Measurements from ENCODE around the gene LY9. TPM values are rescaled to one million over a fixed set of nuclear protein-coding genes. Genes with fewer than 3 reads are reported as not detected.

LY9 gene
- total and polyA plus RNA-seq, 2 of the 13 experiments (the other 11 are each of a cell fraction or from before 2014, with no cell fraction given) = not detected

GRCh38 chr1:160839746-160840145, 43.8 kb downstream of the LY9 start (continued):
- TF ChIP-seq ZNF235 (CRISPR knock-in tag; IDR thresholded peaks at IDR 0.05; ENCODE audit: borderline replicate concordance) (no peak), ZNF672 (CRISPR knock-in tag; IDR thresholded peaks at IDR 0.05) (no peak), ZNF101 (CRISPR knock-in tag; IDR thresholded peaks at IDR 0.05; ENCODE audit: borderline replicate concordance, low read depth) (no peak), ZNF615 (CRISPR knock-in tag; IDR thresholded peaks at IDR 0.05; ENCODE audit: borderline replicate concordance) (no peak), ZNF749 (CRISPR knock-in tag; IDR thresholded peaks at IDR 0.05; ENCODE audit: borderline replicate concordance) (no peak), NR2F2 (IDR thresholded peaks at IDR 0.05; ENCODE audit: borderline replicate concordance, low read depth) (no peak), ZNF44 (CRISPR knock-in tag; IDR thresholded peaks at IDR 0.05) (no peak), KDM5A (IDR thresholded peaks at IDR 0.05; ENCODE audit: borderline replicate concordance, low read length) (no peak), ZUFSP (CRISPR knock-in tag; IDR thresholded peaks at IDR 0.05; ENCODE audit: borderline replicate concordance) (no peak), ZNF574 (CRISPR knock-in tag; IDR thresholded peaks at IDR 0.05) (no peak), KDM2A (CRISPR knock-in tag; IDR thresholded peaks at IDR 0.05; ENCODE audit: borderline replicate concordance, low read depth) (no peak), IKZF1 (IDR thresholded peaks at IDR 0.05) (no peak), NFE2L2 (IDR thresholded peaks at IDR 0.05; ENCODE audit: low read length) (no peak), ZNF678 (CRISPR knock-in tag; IDR thresholded peaks at IDR 0.05) (no peak), MED13 (CRISPR knock-in tag; IDR thresholded peaks at IDR 0.05) (no peak)

Measured in HepG2 (cell line).